GM23338 (cell line): Measurements from ENCODE around the gene FAM204A.

Source experiments
- CREB1 ChIP-seq: fragments of 250-450 bp; sonication (Bioruptor Pico); IDR thresholded peaks from 2 replicates; pipeline ENCODE4 v1.5.0; 2020; ENCODE audit warnings: low read depth, mild to moderate bottlenecking, moderate library complexity
- CTCF ChIP-seq, 2 experiments: fragments of 200-600 bp in 1 of 2; sonication (generic) in 1 of 2; conservative IDR thresholded peaks; 2 replicates each; pipeline versions ENCODE4 v1.5.1 to v1.6.1; 2016 to 2017; ENCODE audit warnings: antibody characterized with exemption in 2 of 2, low read depth in 2 of 2, mild to moderate bottlenecking in 2 of 2, moderate library complexity in 1 of 2
- ETS1 ChIP-seq: IDR thresholded peaks from 2 replicates; pipeline ENCODE4 v1.6.1; 2016; ENCODE audit warnings: antibody characterized with exemption
- EZH2 ChIP-seq: fragments of 200-600 bp; sonication (generic); IDR thresholded peaks from one replicate; pipeline ENCODE4 v1.8.0; 2017; ENCODE audit warnings: antibody characterized with exemption, mild to moderate bottlenecking, low read depth; ENCODE audit not compliant: unreplicated experiment
- EZH2phosphoT487 ChIP-seq: fragments of 200-600 bp; sonication (generic); IDR thresholded peaks from one replicate; pipeline ENCODE4 v1.8.1; 2018; ENCODE audit warnings: antibody characterized with exemption; ENCODE audit not compliant: unreplicated experiment
- JUNB ChIP-seq: IDR thresholded peaks from one replicate; pipeline ENCODE4 v1.6.1; 2016; ENCODE audit warnings: antibody characterized with exemption; ENCODE audit not compliant: unreplicated experiment
- NANOG ChIP-seq: IDR thresholded peaks from 2 replicates; pipeline ENCODE4 v1.6.1; 2016; ENCODE audit warnings: antibody characterized with exemption, borderline replicate concordance
- POLR2AphosphoS5 ChIP-seq: IDR thresholded peaks from 2 replicates; pipeline ENCODE4 v1.6.1; 2016; ENCODE audit warnings: antibody characterized with exemption, low read depth
- REST ChIP-seq: IDR thresholded peaks from one replicate; pipeline ENCODE4 v1.6.1; 2018; ENCODE audit warnings: antibody characterized with exemption; ENCODE audit not compliant: unreplicated experiment
- STAT1 ChIP-seq: IDR thresholded peaks from one replicate; pipeline ENCODE4 v1.6.1; 2016; ENCODE audit warnings: antibody characterized with exemption; ENCODE audit not compliant: unreplicated experiment
- ZNF114 ChIP-seq: fragments of 250-450 bp; sonication (Bioruptor Pico); IDR thresholded peaks from 2 replicates; pipeline ENCODE4 v1.5.0; 2020; ENCODE audit warnings: mild to moderate bottlenecking, moderate library complexity
- ZNF462 ChIP-seq: fragments of 250-450 bp; sonication (Bioruptor Pico); IDR thresholded peaks from 2 replicates; pipeline ENCODE4 v1.5.0; 2020; ENCODE audit warnings: mild to moderate bottlenecking, moderate library complexity

GRCh38 chr10:118253397-118253796 is 88.7 kb downstream of the FAM204A start:
- no peak for TF ChIP-seq POLR2AphosphoS5
- no peak for TF ChIP-seq CTCF (conservative IDR thresholded peaks at IDR 0.05; ENCODE audit: low read depth in 2 of 2)
- TF ChIP-seq EZH2: no peak
- no peak for TF ChIP-seq EZH2phosphoT487
- TF ChIP-seq ETS1: no peak
- no peak for TF ChIP-seq REST
- no peak for TF ChIP-seq CREB1 (CRISPR knock-in tag)
- no peak for TF ChIP-seq JUNB
- no peak for TF ChIP-seq NANOG
- TF ChIP-seq ZNF462 (CRISPR knock-in tag): no peak
- TF ChIP-seq STAT1: no peak
- TF ChIP-seq ZNF114: no peak
